Stimulated activated CD8-positive, alpha-beta memory T cell treated with anti-CD3 and anti-CD28 coated beads, Interleukin-15, amount 100 ng/mL, for 1 hour (primary cell): ENCODE results near the gene OR52E8.

Experiments
- DNase-seq: peaks from one replicate; pipeline ENCODE4 v3.0.0-alpha.2; 2020; ENCODE audit warnings: low read depth

Gene OR52E8

GRCh38 chr11:5807580-5807979 is 49.9 kb downstream of the OR52E8 start:
- no peak for DNase-seq
